Cardiac muscle cell (in vitro differentiated cells and primary cell): ENCODE data around the gene BCAS4. TPM values are rescaled to one million over a fixed set of nuclear protein-coding genes. Genes with fewer than 3 reads are reported as not detected.

ENCODE experiments used
- DNase-seq, 2 donors: peaks; one replicate each; pipeline versions ENCODE4 v3.0.0 to v3.0.0-alpha.2; 2010 to 2017; ENCODE audit warnings: low read depth in 1 of 2, low spot score in 1 of 2
- H3K27ac ChIP-seq: fragments of 200-600 bp; sonication (generic); 2 replicates; pipeline ENCODE4 v1.5.1; 2016
- H3K27me3 ChIP-seq: fragments of 200-600 bp; sonication (generic); 2 replicates; pipeline ENCODE4 v1.6.0; 2016; ENCODE audit warnings: control low read depth
- H3K36me3 ChIP-seq: fragments of 200-600 bp; sonication (generic); 2 replicates; pipeline ENCODE4 v1.5.1; 2016; ENCODE audit warnings: control low read depth
- H3K4me1 ChIP-seq: fragments of 200-600 bp; sonication (generic); 2 replicates; pipeline ENCODE4 v1.8.1; 2017; ENCODE audit warnings: low read depth, mild to moderate bottlenecking, mixed run types
- H3K4me3 ChIP-seq: fragments of 200-600 bp; sonication (generic); 2 replicates; pipeline ENCODE4 v1.5.1; 2016; ENCODE audit warnings: mild to moderate bottlenecking
- H3K9me3 ChIP-seq: fragments of 200-600 bp; sonication (generic); 2 replicates; pipeline ENCODE4 v1.5.1; 2017; ENCODE audit warnings: low read depth, mild to moderate bottlenecking, control low read depth
- polyA plus RNA-seq: library from polyadenylated mRNA; unstranded; fragments of >200 nt; fragmentation: Nextera tagmentation; extraction: Ambion mirVana; gene quantifications from 2 replicates; pipeline ENCODE4 v1.2.1, GENCODE V29; 2016
- total RNA-seq: library from RNA; depleted of rRNA; stranded (reverse); fragments of >200 nt; gene quantifications from 2 replicates; pipeline ENCODE4 v1.2.3, GENCODE V29; 2016
- TF ChIP-seq, protein P1 (sequence below): IDR thresholded peaks from 2 replicates; pipeline ENCODE4 v1.5.1; 2012; ENCODE audit warnings: low read depth, mild to moderate bottlenecking, low read length

BCAS4 gene
- total and polyA plus RNA-seq, 2 experiments from 2014 or later = 16.1 to 26.1 TPM

DNA sequence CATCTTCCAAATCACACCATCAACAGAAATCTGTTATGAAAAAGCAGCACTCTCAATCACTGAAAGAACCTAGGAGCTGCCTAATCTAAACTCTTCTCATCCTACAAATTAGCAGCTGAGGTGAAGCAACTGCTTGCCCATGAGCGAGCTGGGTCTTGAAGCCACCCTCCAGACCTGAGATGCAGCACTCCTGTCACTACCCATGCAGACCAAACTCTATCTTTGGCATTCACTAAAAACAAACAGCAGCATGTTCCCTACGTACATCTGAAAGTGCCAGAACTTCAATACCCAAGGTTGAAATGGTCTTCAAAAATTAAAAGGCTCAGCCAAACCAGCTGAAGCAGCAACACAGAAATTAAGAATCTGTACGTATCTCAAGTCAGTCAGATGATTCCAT, 122.1 kb downstream of the BCAS4 start:
- peaks cover 42% of the 10 kb centered on the region for H3K4me1 ChIP-seq
- peak overlapping the region; percentile 76 for H3K27ac ChIP-seq
- no peaks in the 10 kb centered on the region for H3K27me3 ChIP-seq
- H3K36me3 ChIP-seq = no peaks in the 10 kb centered on the region
- no peak for DNase-seq
- H3K4me3 ChIP-seq = no peak overlapping the region
- H3K9me3 ChIP-seq = no peaks in the 10 kb centered on the region
- TF ChIP-seq, protein P1, sequence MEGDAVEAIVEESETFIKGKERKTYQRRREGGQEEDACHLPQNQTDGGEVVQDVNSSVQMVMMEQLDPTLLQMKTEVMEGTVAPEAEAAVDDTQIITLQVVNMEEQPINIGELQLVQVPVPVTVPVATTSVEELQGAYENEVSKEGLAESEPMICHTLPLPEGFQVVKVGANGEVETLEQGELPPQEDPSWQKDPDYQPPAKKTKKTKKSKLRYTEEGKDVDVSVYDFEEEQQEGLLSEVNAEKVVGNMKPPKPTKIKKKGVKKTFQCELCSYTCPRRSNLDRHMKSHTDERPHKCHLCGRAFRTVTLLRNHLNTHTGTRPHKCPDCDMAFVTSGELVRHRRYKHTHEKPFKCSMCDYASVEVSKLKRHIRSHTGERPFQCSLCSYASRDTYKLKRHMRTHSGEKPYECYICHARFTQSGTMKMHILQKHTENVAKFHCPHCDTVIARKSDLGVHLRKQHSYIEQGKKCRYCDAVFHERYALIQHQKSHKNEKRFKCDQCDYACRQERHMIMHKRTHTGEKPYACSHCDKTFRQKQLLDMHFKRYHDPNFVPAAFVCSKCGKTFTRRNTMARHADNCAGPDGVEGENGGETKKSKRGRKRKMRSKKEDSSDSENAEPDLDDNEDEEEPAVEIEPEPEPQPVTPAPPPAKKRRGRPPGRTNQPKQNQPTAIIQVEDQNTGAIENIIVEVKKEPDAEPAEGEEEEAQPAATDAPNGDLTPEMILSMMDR = no peak

DNA sequence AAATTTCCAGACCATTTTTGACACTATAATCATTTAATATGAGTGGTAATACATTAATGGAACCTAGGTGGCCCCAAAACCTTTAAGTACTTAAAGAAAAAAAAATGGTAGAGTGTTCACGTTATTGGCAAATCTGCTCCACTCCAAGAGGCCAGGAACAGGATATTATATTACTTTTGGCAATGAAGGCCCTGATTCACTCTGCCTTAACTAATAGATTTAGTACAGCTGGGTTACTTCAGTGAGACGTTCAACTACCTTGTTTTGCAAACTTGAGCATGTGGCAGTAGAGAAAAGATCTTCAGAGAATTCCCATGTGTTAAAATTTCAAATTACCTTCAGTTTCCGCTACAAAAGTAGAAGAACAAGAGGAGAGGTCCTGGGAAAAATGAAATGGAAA, 123.5 kb downstream of the BCAS4 start:
- Histone ChIP-seq H3K4me3 (no peak overlapping the region), H3K27me3 (no peaks in the 10 kb centered on the region), H3K27ac (peak overlapping the region; percentile 35), H3K9me3 (no peaks in the 10 kb centered on the region), H3K4me1 (peaks cover 40% of the 10 kb centered on the region), H3K36me3 (peaks cover 4% of the 10 kb centered on the region)
- TF ChIP-seq, protein P1 = no peak
- peak in 1 of 2 donors; percentile 51 for DNase-seq

GRCh38 chr20:50919567-50919966, 124.7 kb downstream of the BCAS4 start:
- Histone ChIP-seq H3K36me3 (peaks cover 8% of the 10 kb centered on the region), H3K4me1 (peaks cover 28% of the 10 kb centered on the region), H3K9me3 (no peaks in the 10 kb centered on the region), H3K27ac (no peak overlapping the region), H3K4me3 (no peak overlapping the region), H3K27me3 (no peaks in the 10 kb centered on the region)
- TF ChIP-seq, protein P1 = no peak
- DNase-seq = peak in 1 of 2 donors; percentile 77

GRCh38 chr20:50920997-50921396, 126.1 kb downstream of the BCAS4 start:
- no peak overlapping the region for H3K4me3 ChIP-seq
- H3K36me3 ChIP-seq = peaks cover 8% of the 10 kb centered on the region
- TF ChIP-seq, protein P1 = no peak
- DNase-seq = peak in 1 of 2 donors; percentile 49
- no peaks in the 10 kb centered on the region for H3K9me3 ChIP-seq
- H3K27me3 ChIP-seq = no peaks in the 10 kb centered on the region
- H3K4me1 ChIP-seq = peaks cover 17% of the 10 kb centered on the region
- no peak overlapping the region for H3K27ac ChIP-seq

DNA sequence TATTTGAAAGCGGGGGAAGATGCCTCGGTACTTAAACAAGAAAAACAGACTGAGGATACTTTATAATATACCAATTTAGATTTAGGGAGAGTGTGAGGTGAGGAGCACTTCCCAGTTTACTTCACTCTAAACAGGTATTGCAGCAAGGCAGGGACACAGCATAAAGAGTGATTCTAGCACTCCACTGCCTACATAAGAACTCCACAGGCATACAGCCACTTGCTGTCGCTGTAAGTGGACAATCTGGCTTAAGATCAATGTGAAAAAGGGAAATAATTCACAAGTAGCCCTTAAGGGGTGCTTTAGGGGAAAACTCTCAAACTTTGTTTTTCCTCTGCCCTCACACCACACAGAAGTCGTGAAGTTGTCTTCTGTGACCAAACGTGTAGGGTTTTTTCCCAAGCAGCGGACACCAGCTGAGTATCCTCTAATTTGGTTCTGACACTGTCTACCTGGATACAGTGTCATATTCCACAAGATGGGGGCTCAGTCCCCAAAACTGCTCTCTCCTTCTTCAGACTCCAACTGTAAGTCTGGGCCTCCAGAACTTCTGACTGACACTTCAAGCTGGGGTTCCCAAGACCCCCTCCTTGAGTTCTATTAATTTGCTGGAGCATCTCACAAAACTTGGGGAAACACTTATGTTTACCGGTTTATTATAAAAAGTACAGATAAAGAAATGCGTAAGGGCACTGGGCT, 127.1 kb downstream of the BCAS4 start:
- H3K27ac ChIP-seq = no peak overlapping the region

More for the DNA sequence above, 127.1 kb downstream of the BCAS4 start:
- Histone ChIP-seq H3K36me3 (peaks cover 12% of the 10 kb centered on the region), H3K9me3 (no peaks in the 10 kb centered on the region), H3K4me3 (no peak overlapping the region), H3K27me3 (no peaks in the 10 kb centered on the region), H3K4me1 (peaks cover 17% of the 10 kb centered on the region)
- no peak for DNase-seq
- TF ChIP-seq, protein P1 = no peak
